KMS-11 (cell line): ENCODE measurements around the gene PCGF2.

Experiments
- H2AFZ ChIP-seq: fragments of 200-600 bp; sonication (generic); 2 replicates; pipeline ENCODE4 v1.6.1; 2016; ENCODE audit warnings: antibody characterized with exemption, mixed run types, low read depth
- H3K27ac ChIP-seq: fragments of 200-600 bp; sonication (generic); 2 replicates; pipeline ENCODE4 v1.6.1; 2016; ENCODE audit warnings: mild to moderate bottlenecking, mixed run types
- H3K27me3 ChIP-seq: fragments of 200-600 bp; sonication (generic); 2 replicates; pipeline ENCODE4 v1.6.1; 2017; ENCODE audit warnings: mild to moderate bottlenecking, low read depth, mixed run types, moderate library complexity; ENCODE audit not compliant: insufficient read depth
- H3K36me3 ChIP-seq: fragments of 200-600 bp; sonication (generic); 2 replicates; pipeline ENCODE4 v1.6.1; 2017; ENCODE audit warnings: mild to moderate bottlenecking, mixed run types; ENCODE audit not compliant: insufficient read depth
- H3K4me1 ChIP-seq: fragments of 200-600 bp; sonication (generic); 2 replicates; pipeline ENCODE4 v1.6.1; 2016; ENCODE audit warnings: mild to moderate bottlenecking, low read depth, mixed run types; ENCODE audit not compliant: poor library complexity, severe bottlenecking
- H3K4me2 ChIP-seq: fragments of 200-600 bp; sonication (generic); 2 replicates; pipeline ENCODE4 v1.7.0; 2016; ENCODE audit warnings: mild to moderate bottlenecking, mixed run types
- H3K4me3 ChIP-seq: fragments of 200-600 bp; sonication (generic); IDR thresholded peaks from 2 replicates; pipeline ENCODE4 v1.6.1; 2017; ENCODE audit warnings: low read depth, low read length, mixed read lengths; ENCODE audit not compliant: insufficient read depth
- H3K79me2 ChIP-seq: fragments of 200-600 bp; sonication (generic); 2 replicates; pipeline ENCODE4 v1.6.1; 2016; ENCODE audit warnings: low read depth, mixed run types; ENCODE audit not compliant: insufficient read depth
- H3K9ac ChIP-seq: fragments of 200-600 bp; sonication (generic); 2 replicates; pipeline ENCODE4 v1.6.1; 2016; ENCODE audit warnings: mild to moderate bottlenecking, mixed run types
- H4K20me1 ChIP-seq: fragments of 200-600 bp; sonication (generic); 2 replicates; pipeline ENCODE4 v1.6.1; 2016; ENCODE audit warnings: mild to moderate bottlenecking, mixed run types; ENCODE audit not compliant: insufficient read depth
- TF ChIP-seq, protein P1 (sequence below): fragments of 200-600 bp; sonication (generic); conservative IDR thresholded peaks from 2 replicates; pipeline ENCODE4 v1.6.1; 2017; ENCODE audit warnings: low read depth, mild to moderate bottlenecking, antibody characterized with exemption, low read length, moderate library complexity, mixed read lengths

The PCGF2 gene

GRCh38 chr17:38702166-38702915 is 45.8 kb downstream of the PCGF2 start:
- no peaks in the 10 kb centered on the region for H3K27me3 ChIP-seq
- H3K4me1 ChIP-seq, result peaks cover 42% of the 10 kb centered on the region
- no peaks in the 10 kb centered on the region for H4K20me1 ChIP-seq
- H3K9ac ChIP-seq, result peak overlapping the region; percentile 97
- H3K79me2 ChIP-seq, result peaks cover 21% of the 10 kb centered on the region
- no peak overlapping the region for H3K4me3 ChIP-seq
- H3K27ac ChIP-seq, result peak overlapping the region; percentile 98
- TF ChIP-seq, protein P1, sequence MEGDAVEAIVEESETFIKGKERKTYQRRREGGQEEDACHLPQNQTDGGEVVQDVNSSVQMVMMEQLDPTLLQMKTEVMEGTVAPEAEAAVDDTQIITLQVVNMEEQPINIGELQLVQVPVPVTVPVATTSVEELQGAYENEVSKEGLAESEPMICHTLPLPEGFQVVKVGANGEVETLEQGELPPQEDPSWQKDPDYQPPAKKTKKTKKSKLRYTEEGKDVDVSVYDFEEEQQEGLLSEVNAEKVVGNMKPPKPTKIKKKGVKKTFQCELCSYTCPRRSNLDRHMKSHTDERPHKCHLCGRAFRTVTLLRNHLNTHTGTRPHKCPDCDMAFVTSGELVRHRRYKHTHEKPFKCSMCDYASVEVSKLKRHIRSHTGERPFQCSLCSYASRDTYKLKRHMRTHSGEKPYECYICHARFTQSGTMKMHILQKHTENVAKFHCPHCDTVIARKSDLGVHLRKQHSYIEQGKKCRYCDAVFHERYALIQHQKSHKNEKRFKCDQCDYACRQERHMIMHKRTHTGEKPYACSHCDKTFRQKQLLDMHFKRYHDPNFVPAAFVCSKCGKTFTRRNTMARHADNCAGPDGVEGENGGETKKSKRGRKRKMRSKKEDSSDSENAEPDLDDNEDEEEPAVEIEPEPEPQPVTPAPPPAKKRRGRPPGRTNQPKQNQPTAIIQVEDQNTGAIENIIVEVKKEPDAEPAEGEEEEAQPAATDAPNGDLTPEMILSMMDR, result no peak; the same call in 1 of the 2 replicates
- H2AFZ ChIP-seq, result peak overlapping the region; percentile 60
- peak overlapping the region; percentile 98 for H3K4me2 ChIP-seq
- no peaks in the 10 kb centered on the region for H3K36me3 ChIP-seq

DNA sequence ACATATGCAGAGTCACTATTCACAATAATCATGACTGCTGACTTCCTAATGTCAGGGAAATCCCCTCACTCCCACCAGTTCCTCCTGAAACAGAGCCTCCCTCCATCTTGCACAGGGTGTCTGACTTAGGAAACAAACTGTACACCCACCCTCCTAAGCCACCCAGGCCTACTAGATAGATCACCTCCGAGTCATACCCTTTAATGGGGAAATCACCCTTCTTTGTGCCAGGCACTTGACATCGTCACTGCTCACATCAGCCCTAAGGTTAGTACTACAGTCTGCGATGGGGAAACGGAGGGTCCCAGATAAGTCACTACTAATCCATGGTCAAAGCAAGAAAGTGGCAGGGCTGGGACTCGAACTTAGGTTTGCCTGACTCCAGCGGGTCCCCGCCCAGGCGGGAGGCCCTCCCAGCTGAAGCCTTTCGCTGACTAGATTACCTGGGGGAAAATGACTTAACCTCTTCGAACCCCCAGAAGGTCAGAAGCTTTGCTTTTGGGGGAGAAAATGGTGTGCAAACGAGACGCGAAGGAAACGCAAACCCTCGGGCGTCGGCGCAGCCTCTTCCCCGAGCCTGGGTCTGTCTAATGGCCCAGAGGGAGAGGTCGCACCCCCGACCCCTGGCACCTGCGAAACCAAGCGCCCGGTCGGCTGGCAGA is 46.5 kb downstream of the PCGF2 start:
- H3K36me3 ChIP-seq, result no peaks in the 10 kb centered on the region
- TF ChIP-seq, protein P1, result no peak
- H3K4me3 ChIP-seq, result no peak overlapping the region
- H3K4me2 ChIP-seq, result peak overlapping the region; percentile 89
- H3K27me3 ChIP-seq, result no peaks in the 10 kb centered on the region
- peaks cover 35% of the 10 kb centered on the region for H3K4me1 ChIP-seq
- peak overlapping the region; percentile 97 for H3K9ac ChIP-seq
- H2AFZ ChIP-seq, result peak overlapping the region; percentile 60
- H3K79me2 ChIP-seq, result peaks cover 14% of the 10 kb centered on the region
- H3K27ac ChIP-seq, result peak overlapping the region; percentile 98
- H4K20me1 ChIP-seq, result no peaks in the 10 kb centered on the region

GRCh38 chr17:38698760-38699159 is 49.4 kb downstream of the PCGF2 start:
- TF ChIP-seq, protein P1, result no peak
- Histone ChIP-seq H3K79me2 (no peaks in the 10 kb centered on the region; the same call in 1 of the 2 replicates), H3K27me3 (no peaks in the 10 kb centered on the region), H3K4me3 (no peak overlapping the region), H4K20me1 (no peaks in the 10 kb centered on the region), H3K4me2 (no peak overlapping the region), H3K9ac (no peak overlapping the region), H3K36me3 (no peaks in the 10 kb centered on the region), H2AFZ (no peak overlapping the region), H3K27ac (no peak overlapping the region), H3K4me1 (peaks cover 31% of the 10 kb centered on the region)

DNA sequence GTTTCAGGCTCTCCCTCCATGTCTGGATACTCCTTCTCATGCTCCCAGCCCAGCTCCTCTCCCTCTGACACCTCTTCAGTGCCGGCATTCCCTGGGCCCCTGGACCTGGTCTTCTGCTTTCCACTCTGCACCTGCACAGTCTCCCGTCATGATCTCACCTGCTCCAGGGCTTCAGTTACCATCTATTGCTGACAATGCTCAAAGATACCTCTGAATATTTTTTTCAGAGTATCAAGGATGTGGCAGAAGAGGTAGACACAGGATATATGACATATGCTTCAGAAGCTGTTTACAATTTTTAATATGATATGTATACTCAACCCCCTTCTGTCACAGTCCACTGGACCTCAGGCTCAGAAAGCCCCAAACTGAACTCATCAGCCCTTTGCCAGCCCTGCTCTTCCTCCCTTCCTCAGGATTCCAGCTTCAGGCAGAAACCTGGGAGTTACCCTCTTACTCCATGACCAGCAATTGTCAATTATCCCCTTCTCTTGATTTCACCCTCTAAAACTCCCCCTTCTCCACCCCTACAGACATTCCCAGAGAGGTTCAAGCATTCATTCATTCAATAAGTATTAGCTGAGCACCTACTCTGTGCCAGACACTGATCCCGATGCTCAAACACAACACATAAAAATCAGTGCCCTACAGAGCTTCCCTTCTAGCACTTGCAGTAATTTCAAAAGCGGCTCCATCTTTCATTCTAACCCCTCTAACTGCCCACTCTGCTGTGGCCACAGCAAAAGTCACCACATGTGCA is 50.9 kb downstream of the PCGF2 start:
- H3K27me3 ChIP-seq, result no peaks in the 10 kb centered on the region

More for the DNA sequence above, 50.9 kb downstream of the PCGF2 start:
- Histone ChIP-seq H2AFZ (no peak overlapping the region), H3K27ac (no peak overlapping the region), H3K4me1 (peaks cover 31% of the 10 kb centered on the region), H3K36me3 (no peaks in the 10 kb centered on the region), H3K4me2 (no peak overlapping the region), H4K20me1 (no peaks in the 10 kb centered on the region), H3K79me2 (no peaks in the 10 kb centered on the region), H3K4me3 (no peak overlapping the region), H3K9ac (no peak overlapping the region)
- TF ChIP-seq, protein P1, result no peak
